ENCODE measurements around the gene EPC1.
"Not testable (repeated sequence)": the region's sequence is repeated elsewhere in the genome, so short reads cannot be mapped to it uniquely, and the experiment has no call there.

- not testable (repeated sequence) for TF ChIP-seq POLR2A (IDR thresholded peaks at IDR 0.05; ENCODE audit: low read depth, low read length); TAF1 (IDR thresholded peaks at IDR 0.05; ENCODE audit: borderline replicate concordance, low read depth, low read length); POLR2AphosphoS5 (IDR thresholded peaks at IDR 0.05; ENCODE audit: low read depth, low read length)
Observed at GRCh38 chr10:32229788-32230187, 117.2 kb downstream of the EPC1 start.

Measured in GM12892 (cell line).